IPS-20b (cell line): ENCODE measurements around the gene SDK1.

ENCODE experiments used
- H3K27ac ChIP-seq: one replicate; pipeline ENCODE4 v1.5.1; 2013; ENCODE audit warnings: low read length
- H3K27me3 ChIP-seq: 2 replicates; pipeline ENCODE4 v1.6.1; 2013; ENCODE audit warnings: mild to moderate bottlenecking, low read length, inconsistent platforms; ENCODE audit not compliant: insufficient read depth
- H3K36me3 ChIP-seq: 2 replicates; pipeline ENCODE4 v1.6.1; 2013; ENCODE audit warnings: low read depth, mild to moderate bottlenecking, inconsistent platforms, low read length, moderate library complexity; ENCODE audit not compliant: insufficient read depth
- H3K4me1 ChIP-seq: 2 replicates; pipeline ENCODE4 v1.6.1; 2013; ENCODE audit warnings: mild to moderate bottlenecking, control low read depth, inconsistent platforms, low read length, moderate library complexity; ENCODE audit not compliant: insufficient read depth
- H3K4me3 ChIP-seq: 2 replicates; pipeline ENCODE4 v1.5.1; 2013; ENCODE audit warnings: mild to moderate bottlenecking, low read length, inconsistent platforms
- H3K9ac ChIP-seq: 2 replicates; pipeline ENCODE4 v1.6.1; 2013; ENCODE audit warnings: low read depth, mild to moderate bottlenecking, inconsistent platforms, low read length, moderate library complexity
- H3K9me3 ChIP-seq: 2 replicates; pipeline ENCODE4 v1.6.1; 2013; ENCODE audit warnings: mild to moderate bottlenecking, low read depth, low read length, inconsistent platforms; ENCODE audit not compliant: insufficient read depth

Gene SDK1

DNA sequence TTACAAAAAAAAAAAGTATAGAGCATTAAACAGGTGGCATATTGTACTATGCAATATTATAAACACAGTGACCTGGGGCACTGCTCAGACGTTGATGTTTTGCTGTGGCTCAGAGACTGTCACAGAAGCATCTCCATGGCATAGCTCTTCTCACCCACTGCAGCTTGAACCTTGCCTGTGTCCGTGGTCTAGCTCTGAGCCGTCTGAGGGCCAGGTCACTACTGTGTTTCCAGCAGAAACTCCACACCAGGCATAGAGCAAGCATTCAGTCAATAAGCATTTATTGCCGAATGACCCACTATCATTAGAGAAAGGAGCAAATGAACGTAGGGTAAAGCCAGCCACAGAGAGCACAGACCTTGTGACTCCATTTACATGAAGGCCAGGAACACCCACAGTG, 937.8 kb downstream of the SDK1 start:
- no peaks in the 10 kb centered on the region for H3K9me3 ChIP-seq
- no peak overlapping the region for H3K27ac ChIP-seq
- no peak overlapping the region for H3K9ac ChIP-seq
- no peak overlapping the region for H3K4me3 ChIP-seq
- H3K27me3 ChIP-seq: no peaks in the 10 kb centered on the region
- no peaks in the 10 kb centered on the region for H3K36me3 ChIP-seq
- peaks cover 10% of the 10 kb centered on the region; the same call in 1 of the 2 replicates for H3K4me1 ChIP-seq

DNA sequence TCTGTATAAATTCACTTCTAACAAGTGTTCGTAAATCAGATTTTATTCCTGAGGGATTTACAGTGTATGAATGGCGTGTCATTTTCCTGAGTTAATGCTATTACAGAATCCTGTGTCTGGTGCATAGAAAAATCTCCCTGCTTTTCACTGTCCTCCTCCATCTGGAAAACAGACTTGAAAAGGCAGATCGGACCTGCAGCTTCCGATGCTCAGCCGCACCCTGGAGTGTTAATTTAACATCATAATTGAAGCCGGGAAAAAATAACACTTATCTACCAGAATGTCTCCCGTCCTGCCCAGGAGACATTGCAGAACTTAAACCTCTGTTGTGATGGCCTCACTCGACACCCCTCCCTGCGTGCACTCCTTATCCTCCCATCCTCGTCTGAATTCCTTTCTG, 939.0 kb downstream of the SDK1 start:
- Histone ChIP-seq H3K4me1 (peaks cover 10% of the 10 kb centered on the region; the same call in 1 of the 2 replicates), H3K27me3 (no peaks in the 10 kb centered on the region), H3K4me3 (no peak overlapping the region; the same call in 1 of the 2 replicates), H3K27ac (no peak overlapping the region), H3K36me3 (no peaks in the 10 kb centered on the region), H3K9me3 (no peaks in the 10 kb centered on the region), H3K9ac (no peak overlapping the region)

- no peaks in the 10 kb centered on the region for H3K27me3 ChIP-seq
- no peaks in the 10 kb centered on the region for H3K9me3 ChIP-seq
- no peak overlapping the region; the same call in 1 of the 2 replicates for H3K4me3 ChIP-seq
- H3K36me3 ChIP-seq: no peaks in the 10 kb centered on the region
- no peak overlapping the region; the same call in 1 of the 2 replicates for H3K9ac ChIP-seq
- peaks cover 10% of the 10 kb centered on the region; the same call in 1 of the 2 replicates for H3K4me1 ChIP-seq
- no peak overlapping the region for H3K27ac ChIP-seq
Measured at GRCh38 chr7:4240520-4241303, 939.7 kb downstream of the SDK1 start.

- Histone ChIP-seq H3K27me3 (no peaks in the 10 kb centered on the region), H3K36me3 (no peaks in the 10 kb centered on the region), H3K9ac (no peak overlapping the region), H3K4me1 (peaks cover 10% of the 10 kb centered on the region; the same call in 1 of the 2 replicates), H3K9me3 (no peaks in the 10 kb centered on the region), H3K27ac (no peak overlapping the region), H3K4me3 (no peak overlapping the region)
Measured at GRCh38 chr7:4241304-4241612, 940.2 kb downstream of the SDK1 start.

DNA sequence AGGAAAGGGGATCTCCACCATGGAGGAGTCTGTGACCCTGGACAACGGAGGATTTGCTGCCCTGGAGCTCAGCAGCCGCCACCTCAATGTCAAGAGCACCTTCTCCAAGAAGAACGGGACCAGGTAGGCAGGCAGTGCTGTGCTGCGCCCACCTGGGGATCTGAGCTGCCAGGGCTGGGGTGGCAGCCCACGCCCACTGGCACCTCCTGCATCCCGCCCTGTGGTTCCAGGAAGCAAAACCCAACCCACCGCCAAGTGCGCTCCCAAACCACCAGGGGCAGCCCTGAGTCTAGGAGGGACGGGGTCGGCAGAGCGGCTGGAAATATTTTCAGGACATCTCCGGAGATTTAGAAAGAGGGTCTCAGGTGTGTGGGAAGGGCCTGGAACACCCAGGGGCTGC, 940.7 kb downstream of the SDK1 start:
- no peak overlapping the region for H3K9ac ChIP-seq
- no peak overlapping the region for H3K4me3 ChIP-seq
- no peaks in the 10 kb centered on the region for H3K9me3 ChIP-seq
- no peaks in the 10 kb centered on the region for H3K27me3 ChIP-seq
- H3K27ac ChIP-seq: no peak overlapping the region
- H3K36me3 ChIP-seq: no peaks in the 10 kb centered on the region
- peaks cover 10% of the 10 kb centered on the region; the same call in 1 of the 2 replicates for H3K4me1 ChIP-seq

DNA sequence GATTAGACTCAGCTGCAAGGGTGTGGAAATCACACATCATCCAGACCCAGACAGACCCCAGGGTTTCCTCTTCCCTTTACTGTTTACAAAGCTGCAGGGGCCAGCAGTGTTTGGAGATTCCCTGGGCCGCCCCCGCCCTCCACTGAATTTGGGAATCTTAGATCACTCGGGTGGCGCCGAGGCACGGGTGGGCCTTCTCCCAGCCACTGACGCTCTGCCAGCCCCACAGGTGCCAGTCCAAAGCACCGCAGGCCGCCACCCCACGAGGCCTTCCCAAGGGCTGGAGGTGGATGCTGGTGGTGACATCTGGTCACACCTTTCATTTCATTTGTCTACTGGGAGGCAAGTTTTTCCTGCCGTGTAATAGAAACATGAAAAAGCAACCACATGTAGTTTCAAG, 941.7 kb downstream of the SDK1 start:
- Histone ChIP-seq H3K9me3 (no peaks in the 10 kb centered on the region), H3K4me1 (peaks cover 10% of the 10 kb centered on the region; the same call in 1 of the 2 replicates), H3K27ac (no peak overlapping the region), H3K27me3 (no peaks in the 10 kb centered on the region), H3K9ac (no peak overlapping the region), H3K36me3 (no peaks in the 10 kb centered on the region), H3K4me3 (no peak overlapping the region)

DNA sequence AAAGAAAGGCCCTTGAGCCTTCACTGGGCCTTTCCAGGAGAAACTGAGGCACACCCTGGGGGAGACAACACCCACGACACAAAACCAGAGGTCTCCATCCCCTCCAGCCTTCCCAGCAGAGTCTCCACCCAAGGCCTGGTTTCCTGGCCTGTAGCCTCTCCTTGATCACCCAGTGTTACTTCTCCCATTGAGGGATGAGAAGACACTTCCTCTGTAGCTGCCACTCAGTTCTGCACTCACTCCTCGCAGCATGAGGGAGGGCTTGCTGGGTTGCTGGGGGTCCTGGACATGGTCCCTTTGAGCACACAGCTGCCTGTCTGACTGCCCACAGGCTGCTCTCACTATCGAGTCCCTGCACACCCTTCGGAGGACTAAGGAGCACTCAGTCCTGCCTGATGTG, 943.0 kb downstream of the SDK1 start:
- H3K9me3 ChIP-seq: no peaks in the 10 kb centered on the region
- H3K27me3 ChIP-seq: no peaks in the 10 kb centered on the region
- H3K4me3 ChIP-seq: no peak overlapping the region
- H3K27ac ChIP-seq: no peak overlapping the region
- no peak overlapping the region for H3K9ac ChIP-seq
- H3K4me1 ChIP-seq: peaks cover 10% of the 10 kb centered on the region; the same call in 1 of the 2 replicates
- no peaks in the 10 kb centered on the region for H3K36me3 ChIP-seq

GRCh38 chr7:4244635-4245034, 943.6 kb downstream of the SDK1 start:
- Histone ChIP-seq H3K4me1 (peaks cover 9% of the 10 kb centered on the region; the same call in 1 of the 2 replicates), H3K36me3 (no peaks in the 10 kb centered on the region), H3K9me3 (no peaks in the 10 kb centered on the region), H3K4me3 (no peak overlapping the region), H3K27ac (no peak overlapping the region), H3K27me3 (no peaks in the 10 kb centered on the region), H3K9ac (no peak overlapping the region)

- Histone ChIP-seq H3K9me3 (no peaks in the 10 kb centered on the region), H3K27ac (no peak overlapping the region), H3K4me3 (no peak overlapping the region), H3K9ac (no peak overlapping the region), H3K36me3 (no peaks in the 10 kb centered on the region), H3K4me1 (peaks cover 5% of the 10 kb centered on the region; the same call in 1 of the 2 replicates), H3K27me3 (no peaks in the 10 kb centered on the region)
Measured at GRCh38 chr7:4245135-4245865, 944.2 kb downstream of the SDK1 start.

DNA sequence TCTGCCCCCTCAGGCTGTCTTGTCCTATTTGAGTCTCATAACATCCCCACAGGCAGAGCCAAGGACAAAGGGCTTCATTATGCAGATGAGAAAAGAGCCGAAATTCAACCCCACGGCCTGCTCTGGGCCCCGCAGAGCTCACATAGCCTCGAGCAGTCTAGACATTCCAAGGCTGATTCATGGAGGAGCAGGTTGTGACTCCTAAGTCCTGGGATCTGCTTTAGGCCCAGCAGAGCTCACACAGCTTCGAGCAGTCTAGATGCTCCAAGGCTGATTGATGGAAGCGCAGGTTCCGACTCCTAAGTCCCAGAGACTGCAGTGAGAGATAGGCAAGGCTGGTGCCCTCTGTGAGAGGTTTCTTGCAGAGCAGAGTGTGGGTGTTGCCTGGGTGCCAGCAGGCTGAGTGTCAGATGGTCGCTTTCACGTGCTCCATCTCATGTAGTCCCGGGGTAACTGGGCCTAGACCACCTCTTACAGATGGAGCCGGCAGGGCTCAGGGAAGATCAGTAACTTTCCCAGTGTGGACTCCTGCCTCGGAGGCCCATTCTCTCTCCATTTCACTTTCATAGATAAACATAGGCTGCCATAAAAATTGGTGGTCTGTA, 944.9 kb downstream of the SDK1 start:
- Histone ChIP-seq H3K4me1 (no peaks in the 10 kb centered on the region), H3K4me3 (no peak overlapping the region), H3K36me3 (no peaks in the 10 kb centered on the region), H3K9me3 (no peaks in the 10 kb centered on the region), H3K27ac (no peak overlapping the region), H3K27me3 (no peaks in the 10 kb centered on the region), H3K9ac (no peak overlapping the region)

DNA sequence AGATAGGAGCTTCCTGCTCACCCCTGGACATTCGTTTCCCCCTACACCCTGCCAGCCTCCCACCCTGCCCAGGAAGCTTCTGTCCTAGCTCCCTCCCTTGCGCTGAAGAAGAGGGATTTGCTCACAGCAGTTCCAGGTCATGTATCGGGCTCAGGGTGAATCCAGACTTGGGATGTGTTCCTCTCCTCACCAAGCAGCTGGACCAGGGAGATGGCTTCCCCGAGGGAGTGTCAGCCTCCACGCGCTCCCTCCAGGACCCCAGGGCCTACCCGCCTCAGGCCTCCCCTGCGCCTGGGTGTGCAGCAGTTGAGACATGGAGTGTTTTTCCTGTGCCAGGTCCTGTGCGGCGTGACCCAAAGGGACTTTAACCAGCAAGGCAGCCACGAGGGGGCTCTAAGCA, 945.5 kb downstream of the SDK1 start:
- no peaks in the 10 kb centered on the region for H3K9me3 ChIP-seq
- no peak overlapping the region for H3K4me3 ChIP-seq
- H3K9ac ChIP-seq: no peak overlapping the region
- no peaks in the 10 kb centered on the region for H3K4me1 ChIP-seq
- no peaks in the 10 kb centered on the region for H3K27me3 ChIP-seq
- no peak overlapping the region for H3K27ac ChIP-seq
- no peaks in the 10 kb centered on the region for H3K36me3 ChIP-seq
